Thoracic aorta (tissue), 2 donors: Measurements from ENCODE around the gene ZC3H12D. TPM values are rescaled to one million over a fixed set of nuclear protein-coding genes. Genes with fewer than 3 reads are reported as not detected.

Experiments
- ATAC-seq: fragments of 150-250 bp; one replicate; pipeline ENCODE4 v1.8.0; 2017; ENCODE audit warnings: low read depth; ENCODE audit not compliant: insufficient number of reproducible peaks, low FRiP score
- DNase-seq: peaks from one replicate; pipeline ENCODE4 v3.0.0-alpha.2; 2020; ENCODE audit warnings: low spot score
- H3K27ac ChIP-seq, 2 donors: fragments of 200-600 bp; sonication (generic); 1 replicate in 1 of 2; 2 replicates in 1 of 2; pipeline ENCODE4 v1.5.1; 2016; ENCODE audit warnings: mild to moderate bottlenecking in 2 of 2, moderate library complexity in 2 of 2
- H3K27me3 ChIP-seq: fragments of 200-600 bp; sonication (generic); replicated peaks from 2 replicates; pipeline ENCODE4 v1.6.0; 2016; ENCODE audit warnings: mild to moderate bottlenecking; ENCODE audit not compliant: insufficient read depth
- H3K36me3 ChIP-seq: fragments of 200-600 bp; sonication (generic); one replicate; pipeline ENCODE4 v1.5.1; 2016
- H3K4me1 ChIP-seq, 2 donors: fragments of 200-600 bp; sonication (generic); 1 replicate in 1 of 2; 2 replicates in 1 of 2; pipeline versions ENCODE4 v1.5.1 to v1.6.0; 2016; ENCODE audit warnings: low read depth in 2 of 2, mild to moderate bottlenecking in 1 of 2; ENCODE audit not compliant: control insufficient read depth in 1 of 2
- H3K4me3 ChIP-seq: fragments of 200-600 bp; sonication (generic); 2 replicates; pipeline ENCODE4 v1.5.1; 2016; ENCODE audit warnings: mild to moderate bottlenecking
- H3K9me3 ChIP-seq: fragments of 200-600 bp; sonication (generic); 2 replicates; pipeline ENCODE4 v1.5.1; 2016
- total RNA-seq, 2 donors: library from RNA; depleted of rRNA; stranded (reverse); fragments of >200 nt; gene quantifications; one replicate each; pipeline versions ENCODE4 v1.1.0 to v1.2.3, GENCODE V29; 2016
- TF ChIP-seq, protein P1 (sequence below): fragments of 200-600 bp; sonication (generic); IDR thresholded peaks from one replicate; pipeline ENCODE4 v1.5.1; 2019; ENCODE audit warnings: antibody characterized with exemption

The ZC3H12D gene
- total RNA-seq, 2 donors from 2014 or later, result 1.9 to 3.8 TPM

DNA sequence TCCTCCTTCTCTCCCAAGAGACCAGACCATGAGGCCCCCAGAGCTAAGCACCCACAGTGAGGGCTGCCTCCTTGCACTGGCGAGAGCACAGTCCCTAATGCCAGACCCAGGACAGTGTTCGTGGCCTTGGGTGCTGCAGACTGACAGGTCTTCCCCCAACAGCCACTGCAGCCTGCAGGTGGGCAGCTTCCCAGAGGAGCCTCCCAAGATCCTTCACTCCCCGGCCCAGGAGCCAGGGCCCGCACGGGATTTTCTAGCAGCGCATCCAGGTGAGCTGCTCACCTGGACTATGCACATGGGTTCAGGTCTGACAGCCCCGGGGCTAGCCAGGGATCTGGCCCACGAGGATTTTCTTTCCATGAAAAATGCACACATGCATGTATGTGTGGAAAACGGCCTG lies 43.1 kb downstream of the ZC3H12D start:
- no peak overlapping the region for H3K4me3 ChIP-seq
- TF ChIP-seq, protein P1, sequence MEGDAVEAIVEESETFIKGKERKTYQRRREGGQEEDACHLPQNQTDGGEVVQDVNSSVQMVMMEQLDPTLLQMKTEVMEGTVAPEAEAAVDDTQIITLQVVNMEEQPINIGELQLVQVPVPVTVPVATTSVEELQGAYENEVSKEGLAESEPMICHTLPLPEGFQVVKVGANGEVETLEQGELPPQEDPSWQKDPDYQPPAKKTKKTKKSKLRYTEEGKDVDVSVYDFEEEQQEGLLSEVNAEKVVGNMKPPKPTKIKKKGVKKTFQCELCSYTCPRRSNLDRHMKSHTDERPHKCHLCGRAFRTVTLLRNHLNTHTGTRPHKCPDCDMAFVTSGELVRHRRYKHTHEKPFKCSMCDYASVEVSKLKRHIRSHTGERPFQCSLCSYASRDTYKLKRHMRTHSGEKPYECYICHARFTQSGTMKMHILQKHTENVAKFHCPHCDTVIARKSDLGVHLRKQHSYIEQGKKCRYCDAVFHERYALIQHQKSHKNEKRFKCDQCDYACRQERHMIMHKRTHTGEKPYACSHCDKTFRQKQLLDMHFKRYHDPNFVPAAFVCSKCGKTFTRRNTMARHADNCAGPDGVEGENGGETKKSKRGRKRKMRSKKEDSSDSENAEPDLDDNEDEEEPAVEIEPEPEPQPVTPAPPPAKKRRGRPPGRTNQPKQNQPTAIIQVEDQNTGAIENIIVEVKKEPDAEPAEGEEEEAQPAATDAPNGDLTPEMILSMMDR, result no peak
- no peaks in the 10 kb centered on the region for H3K9me3 ChIP-seq
- no peak overlapping the region for H3K27ac ChIP-seq
- ATAC-seq (no peak), DNase-seq (no peak)
- H3K4me1 ChIP-seq, result no peaks in the 10 kb centered on the region
- H3K27me3 ChIP-seq, result no peaks in the 10 kb centered on the region
- H3K36me3 ChIP-seq, result no peaks in the 10 kb centered on the region

DNA sequence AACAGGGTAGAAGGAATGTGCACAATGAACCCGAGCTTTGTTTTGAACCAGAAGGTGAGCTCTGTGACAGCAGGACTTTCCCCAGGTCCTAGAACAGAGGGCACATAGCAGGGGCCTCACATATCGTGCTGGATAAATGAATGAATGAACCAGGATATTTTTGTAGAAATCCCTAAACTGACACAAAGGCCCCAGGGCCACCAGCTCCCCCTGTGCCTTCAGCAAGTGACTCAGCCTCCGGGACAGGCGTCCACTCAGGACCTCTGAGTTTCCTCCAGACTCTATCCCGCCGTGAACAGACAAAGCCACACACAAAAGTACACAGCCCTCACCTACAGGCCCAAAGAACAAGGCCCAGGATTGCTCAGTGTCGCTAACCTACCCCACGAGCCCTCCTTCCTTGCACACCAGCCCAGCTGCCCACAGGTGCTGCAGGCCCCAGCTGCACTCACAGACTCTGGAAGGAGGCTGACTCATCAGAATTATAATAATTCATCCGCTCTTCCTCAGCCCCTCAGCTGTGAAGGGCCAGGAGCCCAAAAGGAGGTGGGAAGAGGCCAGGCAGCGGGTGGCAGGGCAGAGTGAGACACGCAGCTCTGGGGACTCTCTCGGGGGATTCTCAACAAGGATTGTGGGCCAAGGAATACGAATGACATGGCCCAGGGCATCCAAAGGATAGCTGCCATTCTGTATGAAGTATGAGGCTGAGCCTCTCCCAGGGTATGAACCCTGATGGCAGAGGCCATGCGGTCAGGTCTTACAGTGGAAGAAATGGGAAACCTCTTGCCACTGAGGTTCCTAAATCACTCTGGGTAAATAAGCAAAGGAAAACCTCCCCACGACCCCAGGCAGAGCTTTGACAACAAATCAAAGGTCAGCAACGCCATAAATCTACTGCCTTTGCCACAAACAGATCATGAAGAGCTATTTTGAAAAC lies 43.8 kb downstream of the ZC3H12D start:
- no peaks in the 10 kb centered on the region for H3K36me3 ChIP-seq
- no peaks in the 10 kb centered on the region for H3K27me3 ChIP-seq
- TF ChIP-seq, protein P1, result no peak
- DNase-seq (no peak), ATAC-seq (no peak)
- no peak overlapping the region for H3K27ac ChIP-seq
- H3K9me3 ChIP-seq, result no peaks in the 10 kb centered on the region
- no peaks in the 10 kb centered on the region for H3K4me1 ChIP-seq
- no peak overlapping the region for H3K4me3 ChIP-seq

DNA sequence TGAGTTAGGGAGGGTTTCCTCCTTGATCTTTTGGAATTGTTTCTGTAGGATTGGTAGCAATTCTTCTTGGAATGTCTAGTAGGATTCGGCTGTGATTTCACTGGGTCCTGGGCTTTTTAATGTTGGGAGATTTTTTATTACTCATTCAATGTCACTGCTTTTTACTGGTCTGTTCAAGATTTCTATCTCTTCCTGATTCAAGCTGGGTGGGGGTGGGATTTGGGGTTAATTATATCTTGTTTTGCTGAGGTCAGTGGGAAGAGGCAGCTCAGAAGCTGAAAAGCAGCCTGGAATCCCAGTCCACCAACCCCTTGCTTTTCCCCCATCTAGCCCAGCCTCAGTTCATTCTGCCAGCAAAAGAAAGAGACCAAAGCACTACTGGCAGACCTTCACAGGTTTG lies 45.2 kb downstream of the ZC3H12D start:
- ATAC-seq, result no peak
- DNase-seq, result no peak

DNA sequence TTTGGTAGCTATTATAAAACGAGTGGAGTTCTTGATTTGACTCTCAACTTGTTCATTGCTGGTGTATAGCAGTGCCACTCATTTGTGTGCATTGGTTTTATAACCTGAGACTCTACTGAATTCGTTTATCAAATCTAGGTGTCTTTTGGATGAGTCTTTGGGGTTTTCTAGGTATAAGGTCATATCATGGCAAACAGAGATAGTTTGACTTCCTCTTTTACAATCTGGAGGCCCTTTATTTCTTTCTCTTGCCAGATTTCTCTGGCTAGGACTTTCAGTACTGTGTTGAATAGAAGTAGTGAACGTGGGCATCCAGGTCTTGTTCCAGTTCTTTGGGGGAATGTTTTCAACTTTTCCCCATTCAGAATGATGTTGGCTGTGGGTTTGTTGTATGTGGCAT lies 46.0 kb downstream of the ZC3H12D start:
- no peaks in the 10 kb centered on the region for H3K27me3 ChIP-seq
- no peak overlapping the region for H3K27ac ChIP-seq
- no peaks in the 10 kb centered on the region for H3K4me1 ChIP-seq
- ATAC-seq (no peak), DNase-seq (no peak)
- no peaks in the 10 kb centered on the region for H3K36me3 ChIP-seq
- H3K9me3 ChIP-seq, result no peaks in the 10 kb centered on the region
- H3K4me3 ChIP-seq, result no peak overlapping the region
- TF ChIP-seq, protein P1, result no peak

More for the DNA sequence above, 45.2 kb downstream of the ZC3H12D start:
- no peaks in the 10 kb centered on the region for H3K36me3 ChIP-seq
- H3K4me3 ChIP-seq, result no peak overlapping the region
- no peaks in the 10 kb centered on the region for H3K27me3 ChIP-seq
- TF ChIP-seq, protein P1, result no peak
- H3K9me3 ChIP-seq, result no peaks in the 10 kb centered on the region
- no peak overlapping the region for H3K27ac ChIP-seq
- no peaks in the 10 kb centered on the region for H3K4me1 ChIP-seq

DNA sequence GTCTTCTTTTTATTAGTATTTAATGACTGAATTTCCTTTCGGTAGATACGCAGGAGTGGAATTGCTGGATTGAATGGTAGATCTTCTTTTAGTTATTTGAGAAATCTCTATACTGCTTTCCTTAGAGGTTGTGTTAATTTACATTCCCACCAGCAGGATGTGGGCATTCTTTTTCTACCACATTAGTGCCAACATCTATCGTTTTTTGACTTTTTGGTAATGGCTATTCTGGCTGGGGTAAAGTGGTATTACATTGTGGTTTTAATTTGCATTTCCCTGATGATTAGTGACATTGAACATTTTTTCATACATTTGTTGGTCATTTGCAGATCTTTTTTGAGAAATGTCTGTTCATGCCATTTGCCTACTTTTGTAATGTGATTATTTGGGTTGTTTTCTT lies 47.6 kb downstream of the ZC3H12D start:
- no peaks in the 10 kb centered on the region for H3K36me3 ChIP-seq
- no peaks in the 10 kb centered on the region for H3K9me3 ChIP-seq
- no peak for DNase-seq
- no peaks in the 10 kb centered on the region for H3K4me1 ChIP-seq
- no peaks in the 10 kb centered on the region for H3K27me3 ChIP-seq
- no peak overlapping the region for H3K4me3 ChIP-seq
- TF ChIP-seq, protein P1, result no peak
- ATAC-seq, result no peak
- H3K27ac ChIP-seq, result no peak overlapping the region
